ENCODE results near the gene AGPAT3.

DNA sequence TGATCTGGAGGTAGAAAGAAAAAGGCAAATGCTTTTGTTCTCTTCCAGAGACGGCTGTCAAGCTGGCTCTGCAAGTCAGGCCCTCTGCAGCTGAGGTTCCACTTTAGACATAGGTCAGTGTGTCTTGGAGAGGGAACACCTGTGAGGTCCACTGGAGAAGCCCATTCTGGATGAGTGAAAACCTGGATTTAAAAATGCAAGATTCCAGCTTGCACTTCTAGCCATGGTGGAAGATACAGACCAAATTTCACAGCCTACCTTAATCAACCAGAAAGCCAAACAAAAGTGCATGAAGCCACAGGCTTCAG, 35.0 kb downstream of the AGPAT3 start:
- no peak for TF ChIP-seq POLR2A (IDR thresholded peaks at IDR 0.05)
- no peak for TF ChIP-seq CTCF (IDR thresholded peaks at IDR 0.05)
